ENCODE measurements around the gene TULP4.
"Not testable (repeated sequence)": the region's sequence is repeated elsewhere in the genome, so short reads cannot be mapped to it uniquely, and the experiment has no call there.

TULP4 gene

GRCh38 chr6:158396136-158396535 is 83.9 kb downstream of the TULP4 start:
- H3K4me1 ChIP-seq (ENCODE audit: control insufficient read depth, insufficient read depth, low read length), result no peaks in the 10 kb centered on the region
- H3K36me3 ChIP-seq (ENCODE audit: control insufficient read depth, insufficient read depth, low read length), result no peaks in the 10 kb centered on the region
- H3K9ac ChIP-seq (ENCODE audit: low read length), result no peak overlapping the region
- no peak overlapping the region for H3K27ac ChIP-seq (ENCODE audit: low read depth, low read length)
- H3K4me3 ChIP-seq (ENCODE audit: low read length), result no peak overlapping the region
- H3K27me3 ChIP-seq (ENCODE audit: control insufficient read depth, insufficient read depth, low read length), result no peaks in the 10 kb centered on the region

- H3K27ac ChIP-seq (ENCODE audit: low read depth, low read length), result no peak overlapping the region
- H3K4me1 ChIP-seq (ENCODE audit: control insufficient read depth, insufficient read depth, low read length), result no peaks in the 10 kb centered on the region
- no peak overlapping the region for H3K9ac ChIP-seq (ENCODE audit: low read length)
- H3K27me3 ChIP-seq (ENCODE audit: control insufficient read depth, insufficient read depth, low read length), result no peaks in the 10 kb centered on the region
- H3K4me3 ChIP-seq (ENCODE audit: low read length), result no peak overlapping the region
- no peaks in the 10 kb centered on the region for H3K36me3 ChIP-seq (ENCODE audit: control insufficient read depth, insufficient read depth, low read length)
Observed at GRCh38 chr6:158397578-158397977, 85.3 kb downstream of the TULP4 start.

GRCh38 chr6:158398252-158399024 is 86.2 kb downstream of the TULP4 start:
- no peak overlapping the region for H3K4me3 ChIP-seq (ENCODE audit: low read length)
- H3K9ac ChIP-seq (ENCODE audit: low read length), result no peak overlapping the region
- H3K27ac ChIP-seq (ENCODE audit: low read depth, low read length), result no peak overlapping the region

GRCh38 chr6:158399040-158399700 is 86.9 kb downstream of the TULP4 start:
- Histone ChIP-seq H3K27me3 (ENCODE audit: control insufficient read depth, insufficient read depth, low read length) (no peaks in the 10 kb centered on the region), H3K36me3 (ENCODE audit: control insufficient read depth, insufficient read depth, low read length) (no peaks in the 10 kb centered on the region), H3K4me3 (ENCODE audit: low read length) (no peak overlapping the region), H3K27ac (ENCODE audit: low read depth, low read length) (no peak overlapping the region), H3K9ac (ENCODE audit: low read length) (no peak overlapping the region), H3K4me1 (ENCODE audit: control insufficient read depth, insufficient read depth, low read length) (no peaks in the 10 kb centered on the region)

More at GRCh38 chr6:158398252-158399024, 86.2 kb downstream of the TULP4 start:
- no peaks in the 10 kb centered on the region for H3K27me3 ChIP-seq (ENCODE audit: control insufficient read depth, insufficient read depth, low read length)
- no peaks in the 10 kb centered on the region for H3K36me3 ChIP-seq (ENCODE audit: control insufficient read depth, insufficient read depth, low read length)
- no peaks in the 10 kb centered on the region for H3K4me1 ChIP-seq (ENCODE audit: control insufficient read depth, insufficient read depth, low read length)

- H3K27ac ChIP-seq (ENCODE audit: low read depth, low read length), result no peak overlapping the region
- H3K4me3 ChIP-seq (ENCODE audit: low read length), result no peak overlapping the region
- H3K27me3 ChIP-seq (ENCODE audit: control insufficient read depth, insufficient read depth, low read length), result no peaks in the 10 kb centered on the region
- H3K9ac ChIP-seq (ENCODE audit: low read length), result no peak overlapping the region
- no peaks in the 10 kb centered on the region for H3K36me3 ChIP-seq (ENCODE audit: control insufficient read depth, insufficient read depth, low read length)
- no peaks in the 10 kb centered on the region for H3K4me1 ChIP-seq (ENCODE audit: control insufficient read depth, insufficient read depth, low read length)
Observed at GRCh38 chr6:158402184-158402583, 89.9 kb downstream of the TULP4 start.

- H3K9ac ChIP-seq (ENCODE audit: low read length); H3K4me3 ChIP-seq (ENCODE audit: low read length); H3K36me3 ChIP-seq (ENCODE audit: control insufficient read depth, insufficient read depth, low read length); H3K27me3 ChIP-seq (ENCODE audit: control insufficient read depth, insufficient read depth, low read length); H3K4me1 ChIP-seq (ENCODE audit: control insufficient read depth, insufficient read depth, low read length); H3K27ac ChIP-seq (ENCODE audit: low read depth, low read length): not testable (repeated sequence)
Observed at GRCh38 chr6:158405321-158405831, 93.1 kb downstream of the TULP4 start.

- Histone ChIP-seq H3K36me3 (ENCODE audit: control insufficient read depth, insufficient read depth, low read length) (no peaks in the 10 kb centered on the region), H3K4me3 (ENCODE audit: low read length) (no peak overlapping the region), H3K9ac (ENCODE audit: low read length) (no peak overlapping the region), H3K27me3 (ENCODE audit: control insufficient read depth, insufficient read depth, low read length) (no peaks in the 10 kb centered on the region), H3K4me1 (ENCODE audit: control insufficient read depth, insufficient read depth, low read length) (peaks cover 3% of the 10 kb centered on the region), H3K27ac (ENCODE audit: low read depth, low read length) (no peak overlapping the region)
Observed at GRCh38 chr6:158405933-158406332, 93.7 kb downstream of the TULP4 start.

- peaks cover 3% of the 10 kb centered on the region for H3K4me1 ChIP-seq (ENCODE audit: control insufficient read depth, insufficient read depth, low read length)
- no peaks in the 10 kb centered on the region for H3K36me3 ChIP-seq (ENCODE audit: control insufficient read depth, insufficient read depth, low read length)
- no peak overlapping the region for H3K27ac ChIP-seq (ENCODE audit: low read depth, low read length)
- H3K27me3 ChIP-seq (ENCODE audit: control insufficient read depth, insufficient read depth, low read length), result no peaks in the 10 kb centered on the region
- H3K9ac ChIP-seq (ENCODE audit: low read length), result no peak overlapping the region
- no peak overlapping the region for H3K4me3 ChIP-seq (ENCODE audit: low read length)
Observed at GRCh38 chr6:158406736-158407135, 94.5 kb downstream of the TULP4 start.

- H3K4me3 ChIP-seq (ENCODE audit: low read length), result no peak overlapping the region
- no peaks in the 10 kb centered on the region for H3K27me3 ChIP-seq (ENCODE audit: control insufficient read depth, insufficient read depth, low read length)
- no peak overlapping the region for H3K27ac ChIP-seq (ENCODE audit: low read depth, low read length)
- no peak overlapping the region for H3K9ac ChIP-seq (ENCODE audit: low read length)
- H3K4me1 ChIP-seq (ENCODE audit: control insufficient read depth, insufficient read depth, low read length), result peaks cover 3% of the 10 kb centered on the region
- H3K36me3 ChIP-seq (ENCODE audit: control insufficient read depth, insufficient read depth, low read length), result no peaks in the 10 kb centered on the region
Observed at GRCh38 chr6:158408013-158408412, 95.7 kb downstream of the TULP4 start.

- H3K4me3 ChIP-seq (ENCODE audit: low read length), result no peak overlapping the region
- no peak overlapping the region for H3K27ac ChIP-seq (ENCODE audit: low read depth, low read length)
- no peak overlapping the region for H3K9ac ChIP-seq (ENCODE audit: low read length)
Observed at GRCh38 chr6:158408552-158409130, 96.4 kb downstream of the TULP4 start.

GRCh38 chr6:158409451-158409850 is 97.2 kb downstream of the TULP4 start:
- no peak overlapping the region for H3K9ac ChIP-seq (ENCODE audit: low read length)

More at GRCh38 chr6:158408552-158409130, 96.4 kb downstream of the TULP4 start:
- Histone ChIP-seq H3K4me1 (ENCODE audit: control insufficient read depth, insufficient read depth, low read length) (peaks cover 3% of the 10 kb centered on the region), H3K36me3 (ENCODE audit: control insufficient read depth, insufficient read depth, low read length) (no peaks in the 10 kb centered on the region), H3K27me3 (ENCODE audit: control insufficient read depth, insufficient read depth, low read length) (no peaks in the 10 kb centered on the region)

GRCh38 chr6:158410784-158411183 is 98.5 kb downstream of the TULP4 start:
- Histone ChIP-seq H3K4me3 (ENCODE audit: low read length) (no peak overlapping the region), H3K4me1 (ENCODE audit: control insufficient read depth, insufficient read depth, low read length) (peaks cover 3% of the 10 kb centered on the region), H3K9ac (ENCODE audit: low read length) (no peak overlapping the region), H3K27me3 (ENCODE audit: control insufficient read depth, insufficient read depth, low read length) (no peaks in the 10 kb centered on the region), H3K27ac (ENCODE audit: low read depth, low read length) (no peak overlapping the region), H3K36me3 (ENCODE audit: control insufficient read depth, insufficient read depth, low read length) (no peaks in the 10 kb centered on the region)

More at GRCh38 chr6:158409451-158409850, 97.2 kb downstream of the TULP4 start:
- Histone ChIP-seq H3K27me3 (ENCODE audit: control insufficient read depth, insufficient read depth, low read length) (no peaks in the 10 kb centered on the region), H3K36me3 (ENCODE audit: control insufficient read depth, insufficient read depth, low read length) (no peaks in the 10 kb centered on the region), H3K4me1 (ENCODE audit: control insufficient read depth, insufficient read depth, low read length) (peaks cover 3% of the 10 kb centered on the region), H3K4me3 (ENCODE audit: low read length) (no peak overlapping the region), H3K27ac (ENCODE audit: low read depth, low read length) (no peak overlapping the region)

All from rectal smooth muscle tissue (tissue), 1 donor.